ENCODE measurements around the gene CTNND1. TPM values are rescaled to one million over a fixed set of nuclear protein-coding genes. Genes with fewer than 3 reads are reported as not detected.

The CTNND1 gene
- total RNA-seq, 1 donor from 2014 or later = 105 TPM

- no peak for DNase-seq (ENCODE audit: low read depth)
- Histone ChIP-seq H3K27me3 (ENCODE audit: control insufficient read depth, insufficient read depth, low read length) (no peaks in the 10 kb centered on the region), H3K36me3 (ENCODE audit: control insufficient read depth, insufficient read depth, low read length) (no peaks in the 10 kb centered on the region), H3K4me3 (ENCODE audit: low read depth, low read length) (no peak overlapping the region)
- no peak for TF ChIP-seq CTCF (IDR thresholded peaks at IDR 0.05; ENCODE audit: insufficient read depth, low read length, poor library complexity, severe bottlenecking)
Observed at GRCh38 chr11:57785072-57785471, 23.5 kb downstream of the CTNND1 start.

- DNase-seq (ENCODE audit: low read depth) = no peak
- Histone ChIP-seq H3K27me3 (ENCODE audit: control insufficient read depth, insufficient read depth, low read length) (no peaks in the 10 kb centered on the region), H3K36me3 (ENCODE audit: control insufficient read depth, insufficient read depth, low read length) (no peaks in the 10 kb centered on the region), H3K4me3 (ENCODE audit: low read depth, low read length) (no peak overlapping the region)
- TF ChIP-seq CTCF (IDR thresholded peaks at IDR 0.05; ENCODE audit: insufficient read depth, low read length, poor library complexity, severe bottlenecking) = no peak
Observed at GRCh38 chr11:57786436-57786835, 24.8 kb downstream of the CTNND1 start.

- Histone ChIP-seq H3K4me3 (ENCODE audit: low read depth, low read length) (no peak overlapping the region), H3K36me3 (ENCODE audit: control insufficient read depth, insufficient read depth, low read length) (peaks cover under 1% of the 10 kb centered on the region), H3K27me3 (ENCODE audit: control insufficient read depth, insufficient read depth, low read length) (no peaks in the 10 kb centered on the region)
- DNase-seq (ENCODE audit: low read depth) = no peak
- TF ChIP-seq CTCF (IDR thresholded peaks at IDR 0.05; ENCODE audit: insufficient read depth, low read length, poor library complexity, severe bottlenecking) = no peak
Observed at GRCh38 chr11:57787006-57787604, 25.5 kb downstream of the CTNND1 start.

GRCh38 chr11:57787920-57788702 is 26.5 kb downstream of the CTNND1 start:
- TF ChIP-seq CTCF (IDR thresholded peaks at IDR 0.05; ENCODE audit: insufficient read depth, low read length, poor library complexity, severe bottlenecking) = no peak
- no peak overlapping the region for H3K4me3 ChIP-seq (ENCODE audit: low read depth, low read length)
- H3K27me3 ChIP-seq (ENCODE audit: control insufficient read depth, insufficient read depth, low read length) = no peaks in the 10 kb centered on the region
- no peak for DNase-seq (ENCODE audit: low read depth)
- H3K36me3 ChIP-seq (ENCODE audit: control insufficient read depth, insufficient read depth, low read length) = peaks cover 1% of the 10 kb centered on the region

GRCh38 chr11:57788703-57789088 is 27.1 kb downstream of the CTNND1 start:
- TF ChIP-seq CTCF (IDR thresholded peaks at IDR 0.05; ENCODE audit: insufficient read depth, low read length, poor library complexity, severe bottlenecking) = no peak
- Histone ChIP-seq H3K4me3 (ENCODE audit: low read depth, low read length) (no peak overlapping the region), H3K36me3 (ENCODE audit: control insufficient read depth, insufficient read depth, low read length) (peaks cover 1% of the 10 kb centered on the region), H3K27me3 (ENCODE audit: control insufficient read depth, insufficient read depth, low read length) (no peaks in the 10 kb centered on the region)
- DNase-seq (ENCODE audit: low read depth) = no peak
